ENCODE measurements around the gene KRT3.

The KRT3 gene

GRCh38 chr12:52805000-52805399 lies 9.1 kb upstream of the KRT3 start:
- Histone ChIP-seq H2AFZ (ENCODE audit: low read depth, low read length) (no peak overlapping the region), H4K20me1 (ENCODE audit: insufficient read depth, low read length) (0 out of 2 replicates have a peak, but pooled peaks cover 3% of the 10 kb centered on the region)

DNA sequence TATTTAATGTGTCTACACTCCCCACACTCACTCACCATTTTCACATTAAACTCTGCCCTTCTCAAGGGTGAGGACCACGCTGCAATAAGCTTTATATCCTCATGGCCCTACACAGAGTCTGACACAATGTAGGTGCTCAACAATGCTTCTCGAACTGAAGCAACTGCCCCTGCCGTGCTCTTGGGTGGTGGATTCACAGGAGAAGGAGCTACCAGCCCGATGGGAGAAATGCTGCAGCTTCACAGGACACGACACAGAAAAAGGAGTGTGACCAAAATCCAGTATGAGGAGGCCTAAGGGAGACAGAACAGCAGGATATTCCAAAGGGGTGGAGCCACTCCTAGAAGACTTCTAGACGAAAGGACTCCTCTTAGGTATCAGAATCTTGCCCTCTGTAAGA lies 6.5 kb upstream of the KRT3 start:
- no peak for DNase-seq
- H3K4me2 ChIP-seq (ENCODE audit: insufficient read depth, low read length) = no peak overlapping the region
- H3K4me1 ChIP-seq (ENCODE audit: insufficient read depth, low read length) = no peaks in the 10 kb centered on the region
- no peaks in the 10 kb centered on the region for H3K27me3 ChIP-seq (ENCODE audit: insufficient read depth, low read length, poor library complexity)
- H3K27ac ChIP-seq (ENCODE audit: low read length) = no peak overlapping the region
- no peaks in the 10 kb centered on the region for H3K36me3 ChIP-seq (ENCODE audit: insufficient read depth, low read length)
- H3K9me3 ChIP-seq (ENCODE audit: insufficient read depth, low read length, severe bottlenecking) = no peaks in the 10 kb centered on the region
- no peaks in the 10 kb centered on the region for H4K20me1 ChIP-seq (ENCODE audit: insufficient read depth, low read length)
- no peak overlapping the region for H3K9ac ChIP-seq (ENCODE audit: low read depth, low read length)
- TF ChIP-seq, protein P1, sequence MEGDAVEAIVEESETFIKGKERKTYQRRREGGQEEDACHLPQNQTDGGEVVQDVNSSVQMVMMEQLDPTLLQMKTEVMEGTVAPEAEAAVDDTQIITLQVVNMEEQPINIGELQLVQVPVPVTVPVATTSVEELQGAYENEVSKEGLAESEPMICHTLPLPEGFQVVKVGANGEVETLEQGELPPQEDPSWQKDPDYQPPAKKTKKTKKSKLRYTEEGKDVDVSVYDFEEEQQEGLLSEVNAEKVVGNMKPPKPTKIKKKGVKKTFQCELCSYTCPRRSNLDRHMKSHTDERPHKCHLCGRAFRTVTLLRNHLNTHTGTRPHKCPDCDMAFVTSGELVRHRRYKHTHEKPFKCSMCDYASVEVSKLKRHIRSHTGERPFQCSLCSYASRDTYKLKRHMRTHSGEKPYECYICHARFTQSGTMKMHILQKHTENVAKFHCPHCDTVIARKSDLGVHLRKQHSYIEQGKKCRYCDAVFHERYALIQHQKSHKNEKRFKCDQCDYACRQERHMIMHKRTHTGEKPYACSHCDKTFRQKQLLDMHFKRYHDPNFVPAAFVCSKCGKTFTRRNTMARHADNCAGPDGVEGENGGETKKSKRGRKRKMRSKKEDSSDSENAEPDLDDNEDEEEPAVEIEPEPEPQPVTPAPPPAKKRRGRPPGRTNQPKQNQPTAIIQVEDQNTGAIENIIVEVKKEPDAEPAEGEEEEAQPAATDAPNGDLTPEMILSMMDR (IDR thresholded peaks at IDR 0.05; ENCODE audit: borderline replicate concordance, extremely low read depth, low read length, poor library complexity, severe bottlenecking) = no peak
- TF ChIP-seq EZH2 (IDR thresholded peaks at IDR 0.05; ENCODE audit: borderline replicate concordance, low read depth, low read length, severe bottlenecking) = no peak
- ATAC-seq (ENCODE audit: insufficient read depth, low read depth) = no peak
- H2AFZ ChIP-seq (ENCODE audit: low read depth, low read length) = no peak overlapping the region
- no peaks in the 10 kb centered on the region for H3K79me2 ChIP-seq (ENCODE audit: insufficient read depth, low read length)
- no peak overlapping the region for H3K4me3 ChIP-seq (ENCODE audit: low read depth in 1 of 2, low read length in 2 of 2)

More at GRCh38 chr12:52805000-52805399, 9.1 kb upstream of the KRT3 start:
- Histone ChIP-seq H3K9ac (ENCODE audit: low read depth, low read length) (no peak overlapping the region), H3K4me1 (ENCODE audit: insufficient read depth, low read length) (no peaks in the 10 kb centered on the region), H3K4me3 (ENCODE audit: low read depth in 1 of 2, low read length in 2 of 2) (no peak overlapping the region), H3K79me2 (ENCODE audit: insufficient read depth, low read length) (no peaks in the 10 kb centered on the region), H3K36me3 (ENCODE audit: insufficient read depth, low read length) (no peaks in the 10 kb centered on the region), H3K27ac (ENCODE audit: low read length) (no peak overlapping the region), H3K4me2 (ENCODE audit: insufficient read depth, low read length) (no peak overlapping the region), H3K9me3 (ENCODE audit: insufficient read depth, low read length, severe bottlenecking) (no peaks in the 10 kb centered on the region), H3K27me3 (ENCODE audit: insufficient read depth, low read length, poor library complexity) (peaks cover 2% of the 10 kb centered on the region)
- DNase-seq = no peak
- TF ChIP-seq, protein P1 (IDR thresholded peaks at IDR 0.05; ENCODE audit: borderline replicate concordance, extremely low read depth, low read length, poor library complexity, severe bottlenecking) = no peak
- TF ChIP-seq EZH2 (IDR thresholded peaks at IDR 0.05; ENCODE audit: borderline replicate concordance, low read depth, low read length, severe bottlenecking) = no peak
- ATAC-seq (ENCODE audit: insufficient read depth, low read depth) = no peak

DNA sequence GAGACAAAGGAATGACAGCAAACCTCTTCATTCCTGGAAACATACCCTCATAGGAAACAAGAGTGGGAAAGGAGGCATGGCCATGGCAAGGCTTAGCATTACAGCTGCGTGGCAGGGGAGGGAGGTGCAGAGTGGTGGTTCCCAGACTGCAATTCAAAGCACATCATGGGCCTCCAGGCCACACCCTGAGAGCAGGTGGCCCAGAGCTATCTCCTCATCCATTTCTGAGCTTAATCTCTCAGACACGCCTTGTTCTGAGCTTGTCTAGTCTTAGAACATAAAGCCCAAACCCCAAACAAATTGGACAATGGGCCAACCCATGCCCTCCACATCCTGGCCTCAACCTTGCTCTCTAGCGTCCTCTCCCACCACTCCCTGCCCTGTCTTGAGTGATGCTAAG lies 5.9 kb upstream of the KRT3 start:
- ATAC-seq (ENCODE audit: insufficient read depth, low read depth) (no peak), DNase-seq (no peak)
- TF ChIP-seq, protein P1 (IDR thresholded peaks at IDR 0.05; ENCODE audit: borderline replicate concordance, extremely low read depth, low read length, poor library complexity, severe bottlenecking) = no peak
- TF ChIP-seq EZH2 (IDR thresholded peaks at IDR 0.05; ENCODE audit: borderline replicate concordance, low read depth, low read length, severe bottlenecking) = no peak
- Histone ChIP-seq H2AFZ (ENCODE audit: low read depth, low read length) (no peak overlapping the region), H3K79me2 (ENCODE audit: insufficient read depth, low read length) (no peaks in the 10 kb centered on the region), H3K27me3 (ENCODE audit: insufficient read depth, low read length, poor library complexity) (no peaks in the 10 kb centered on the region), H3K27ac (ENCODE audit: low read length) (no peak overlapping the region), H3K9me3 (ENCODE audit: insufficient read depth, low read length, severe bottlenecking) (no peaks in the 10 kb centered on the region), H3K4me3 (ENCODE audit: low read depth in 1 of 2, low read length in 2 of 2) (no peak overlapping the region), H3K4me2 (ENCODE audit: insufficient read depth, low read length) (no peak overlapping the region), H4K20me1 (ENCODE audit: insufficient read depth, low read length) (no peaks in the 10 kb centered on the region), H3K4me1 (ENCODE audit: insufficient read depth, low read length) (no peaks in the 10 kb centered on the region), H3K36me3 (ENCODE audit: insufficient read depth, low read length) (no peaks in the 10 kb centered on the region), H3K9ac (ENCODE audit: low read depth, low read length) (no peak overlapping the region)
